ENCODE results near the gene E2F6. TPM values are rescaled to one million over a fixed set of nuclear protein-coding genes. Genes with fewer than 3 reads are reported as not detected.

The E2F6 gene
- total and polyA plus RNA-seq, 2 of the 13 experiments (the other 11 are each of a cell fraction or from before 2014, with no cell fraction given), result 27.3 to 36.0 TPM

GRCh38 chr2:11505652-11506610, 40.0 kb upstream of the E2F6 start (continued):
- TF ChIP-seq HNF4G (IDR thresholded peaks at IDR 0.05; ENCODE audit: borderline replicate concordance, low read depth, low read length) (peak; percentile 88), HNF4G (CRISPR knock-in tag; IDR thresholded peaks at IDR 0.05; ENCODE audit: borderline replicate concordance, low read depth) (peak; percentile 32; the same call in 1 of the 2 replicates), MXD4 (CRISPR knock-in tag; IDR thresholded peaks at IDR 0.05) (peak; percentile 80), ZNF766 (CRISPR knock-in tag; IDR thresholded peaks at IDR 0.05; ENCODE audit: borderline replicate concordance) (peak; percentile 60; the same call in 1 of the 2 replicates), SCMH1 (CRISPR knock-in tag; IDR thresholded peaks at IDR 0.05; ENCODE audit: borderline replicate concordance) (no peak), NFE2L2 (IDR thresholded peaks at IDR 0.05; ENCODE audit: low read length) (no peak), RARG (CRISPR knock-in tag; IDR thresholded peaks at IDR 0.05; ENCODE audit: low read depth) (peak; percentile 82; the same call in 1 of the 2 replicates), ZBTB20 (CRISPR knock-in tag; IDR thresholded peaks at IDR 0.05; ENCODE audit: borderline replicate concordance, low read depth) (peak; percentile 63; the same call in 1 of the 2 replicates), RELA (CRISPR knock-in tag; IDR thresholded peaks at IDR 0.05) (0 out of 2 replicates have a peak, but pooled peaks have one; percentile 33), ATM (IDR thresholded peaks at IDR 0.05; ENCODE audit: borderline replicate concordance) (no peak), HMGA1 (CRISPR knock-in tag; conservative IDR thresholded peaks at IDR 0.05) (no peak), ZNF597 (CRISPR knock-in tag; IDR thresholded peaks at IDR 0.05) (no peak), RAD51 (IDR thresholded peaks at IDR 0.05; ENCODE audit: borderline replicate concordance) (no peak), HOXA9 (CRISPR knock-in tag; IDR thresholded peaks at IDR 0.05; ENCODE audit: borderline replicate concordance) (no peak), DZIP1 (CRISPR knock-in tag; IDR thresholded peaks at IDR 0.05) (no peak)
- TF ChIP-seq, protein P1, sequence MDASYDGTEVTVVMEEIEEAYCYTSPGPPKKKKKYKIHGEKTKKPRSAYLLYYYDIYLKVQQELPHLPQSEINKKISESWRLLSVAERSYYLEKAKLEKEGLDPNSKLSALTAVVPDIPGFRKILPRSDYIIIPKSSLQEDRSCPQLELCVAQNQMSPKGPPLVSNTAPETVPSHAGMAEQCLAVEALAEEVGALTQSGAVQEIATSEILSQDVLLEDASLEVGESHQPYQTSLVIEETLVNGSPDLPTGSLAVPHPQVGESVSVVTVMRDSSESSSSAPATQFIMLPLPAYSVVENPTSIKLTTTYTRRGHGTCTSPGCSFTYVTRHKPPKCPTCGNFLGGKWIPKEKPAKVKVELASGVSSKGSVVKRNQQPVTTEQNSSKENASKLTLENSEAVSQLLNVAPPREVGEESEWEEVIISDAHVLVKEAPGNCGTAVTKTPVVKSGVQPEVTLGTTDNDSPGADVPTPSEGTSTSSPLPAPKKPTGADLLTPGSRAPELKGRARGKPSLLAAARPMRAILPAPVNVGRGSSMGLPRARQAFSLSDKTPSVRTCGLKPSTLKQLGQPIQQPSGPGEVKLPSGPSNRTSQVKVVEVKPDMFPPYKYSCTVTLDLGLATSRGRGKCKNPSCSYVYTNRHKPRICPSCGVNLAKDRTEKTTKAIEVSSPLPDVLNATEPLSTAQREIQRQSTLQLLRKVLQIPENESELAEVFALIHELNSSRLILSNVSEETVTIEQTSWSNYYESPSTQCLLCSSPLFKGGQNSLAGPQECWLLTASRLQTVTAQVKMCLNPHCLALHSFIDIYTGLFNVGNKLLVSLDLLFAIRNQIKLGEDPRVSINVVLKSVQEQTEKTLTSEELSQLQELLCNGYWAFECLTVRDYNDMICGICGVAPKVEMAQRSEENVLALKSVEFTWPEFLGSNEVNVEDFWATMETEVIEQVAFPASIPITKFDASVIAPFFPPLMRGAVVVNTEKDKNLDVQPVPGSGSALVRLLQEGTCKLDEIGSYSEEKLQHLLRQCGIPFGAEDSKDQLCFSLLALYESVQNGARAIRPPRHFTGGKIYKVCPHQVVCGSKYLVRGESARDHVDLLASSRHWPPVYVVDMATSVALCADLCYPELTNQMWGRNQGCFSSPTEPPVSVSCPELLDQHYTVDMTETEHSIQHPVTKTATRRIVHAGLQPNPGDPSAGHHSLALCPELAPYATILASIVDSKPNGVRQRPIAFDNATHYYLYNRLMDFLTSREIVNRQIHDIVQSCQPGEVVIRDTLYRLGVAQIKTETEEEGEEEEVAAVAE (CRISPR knock-in tag; IDR thresholded peaks at IDR 0.05; ENCODE audit: borderline replicate concordance), result peak; percentile 98
- TF ChIP-seq, protein P2, sequence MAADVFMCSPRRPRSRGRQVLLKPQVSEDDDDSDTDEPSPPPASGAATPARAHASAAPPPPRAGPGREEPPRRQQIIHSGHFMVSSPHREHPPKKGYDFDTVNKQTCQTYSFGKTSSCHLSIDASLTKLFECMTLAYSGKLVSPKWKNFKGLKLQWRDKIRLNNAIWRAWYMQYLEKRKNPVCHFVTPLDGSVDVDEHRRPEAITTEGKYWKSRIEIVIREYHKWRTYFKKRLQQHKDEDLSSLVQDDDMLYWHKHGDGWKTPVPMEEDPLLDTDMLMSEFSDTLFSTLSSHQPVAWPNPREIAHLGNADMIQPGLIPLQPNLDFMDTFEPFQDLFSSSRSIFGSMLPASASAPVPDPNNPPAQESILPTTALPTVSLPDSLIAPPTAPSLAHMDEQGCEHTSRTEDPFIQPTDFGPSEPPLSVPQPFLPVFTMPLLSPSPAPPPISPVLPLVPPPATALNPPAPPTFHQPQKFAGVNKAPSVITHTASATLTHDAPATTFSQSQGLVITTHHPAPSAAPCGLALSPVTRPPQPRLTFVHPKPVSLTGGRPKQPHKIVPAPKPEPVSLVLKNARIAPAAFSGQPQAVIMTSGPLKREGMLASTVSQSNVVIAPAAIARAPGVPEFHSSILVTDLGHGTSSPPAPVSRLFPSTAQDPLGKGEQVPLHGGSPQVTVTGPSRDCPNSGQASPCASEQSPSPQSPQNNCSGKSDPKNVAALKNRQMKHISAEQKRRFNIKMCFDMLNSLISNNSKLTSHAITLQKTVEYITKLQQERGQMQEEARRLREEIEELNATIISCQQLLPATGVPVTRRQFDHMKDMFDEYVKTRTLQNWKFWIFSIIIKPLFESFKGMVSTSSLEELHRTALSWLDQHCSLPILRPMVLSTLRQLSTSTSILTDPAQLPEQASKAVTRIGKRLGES (CRISPR knock-in tag; IDR thresholded peaks at IDR 0.05; ENCODE audit: borderline replicate concordance), result no peak

Data from HepG2 (cell line).